H1 (cell line): Measurements from ENCODE around the gene LRPAP1. TPM values are rescaled to one million over a fixed set of nuclear protein-coding genes. Genes with fewer than 3 reads are reported as not detected.

ENCODE experiments used
- CTCF ChIA-PET: fragments of 300-600 bp; sonication (Branson Sonifier 250); formaldehyde crosslinking; loops from one replicate; lab custom pipeline; 2021; ENCODE audit not compliant: partially characterized antibody; lab: Charles Lee
- POLR2A ChIA-PET: fragments of 300-600 bp; sonication (Branson Sonifier 250); formaldehyde crosslinking; loops from one replicate; lab custom pipeline; 2021; ENCODE audit warnings: inconsistent platforms; ENCODE audit not compliant: partially characterized antibody; lab: Charles Lee
- DNase-seq, 2 experiments: peaks; one replicate each; pipeline versions ENCODE4 v3.0.0 to v3.0.0-alpha.2; 2010 to 2022; ENCODE audit warnings: low spot score in 2 of 2, low read depth in 1 of 2, mixed read lengths in 1 of 2
- FAIRE-seq: peaks from 2 replicates; lab custom pipeline; 2011; peaks lifted over from hg19 to GRCh38; lab: Jason Lieb, UNC
- H2AFZ ChIP-seq: 2 replicates; pipeline ENCODE4 v1.8.1; 2012; ENCODE audit warnings: low read length, inconsistent platforms
- H2AK5ac ChIP-seq: 2 replicates; pipeline ENCODE4 v1.6.1; 2013; ENCODE audit warnings: low read depth, low read length
- H2BK120ac ChIP-seq: replicated peaks from 2 replicates; pipeline ENCODE3; 2013; ENCODE audit warnings: low read depth, low read length, inconsistent platforms
- H2BK12ac ChIP-seq: 2 replicates; pipeline ENCODE4 v1.6.1; 2013; ENCODE audit warnings: low read depth, low read length
- H2BK15ac ChIP-seq: 2 replicates; pipeline ENCODE4 v1.6.1; 2013; ENCODE audit warnings: low read length
- H2BK20ac ChIP-seq: 2 replicates; pipeline ENCODE4 v1.6.1; 2013; ENCODE audit warnings: low read length
- H2BK5ac ChIP-seq: 2 replicates; pipeline ENCODE4 v1.6.1; 2013; ENCODE audit warnings: low read depth, low read length
- H3K14ac ChIP-seq: 2 replicates; pipeline ENCODE4 v1.6.1; 2013; ENCODE audit warnings: inconsistent platforms; ENCODE audit not compliant: insufficient read length
- H3K18ac ChIP-seq: 2 replicates; pipeline ENCODE4 v1.6.1; 2013; ENCODE audit warnings: low read length; ENCODE audit errors: extremely low read depth
- H3K23ac ChIP-seq: 2 replicates; pipeline ENCODE4 v1.6.1; 2013; ENCODE audit warnings: inconsistent platforms; ENCODE audit not compliant: insufficient read length
- H3K23me2 ChIP-seq: 2 replicates; pipeline ENCODE4 v1.6.1; 2013; ENCODE audit warnings: low read depth, low read length
- H3K27ac ChIP-seq: 2 replicates; pipeline ENCODE4 v1.6.1; 2011; ENCODE audit warnings: low read depth, low read length, inconsistent platforms
- H3K27me3 ChIP-seq, 4 experiments: replicated peaks in 1 of 4; 1 replicate in 1 of 4; 2 replicates in 3 of 4; pipeline versions ENCODE4 v1.6.1 to v1.8.1; 2011 to 2013; ENCODE audit warnings: low read length in 3 of 4, mild to moderate bottlenecking in 3 of 4, inconsistent platforms in 2 of 4, mixed read lengths in 2 of 4, moderate library complexity in 1 of 4; ENCODE audit not compliant: control insufficient read depth in 3 of 4, insufficient read depth in 3 of 4; ENCODE audit errors: extremely low read depth in 1 of 4
- H3K36me3 ChIP-seq, 4 experiments: 2 replicates each; pipeline versions ENCODE4 v1.6.1 to v1.8.1; 2011 to 2013; ENCODE audit warnings: mild to moderate bottlenecking in 4 of 4, low read length in 3 of 4, moderate library complexity in 2 of 4, control low read depth in 1 of 4, inconsistent platforms in 1 of 4; ENCODE audit not compliant: insufficient read depth in 4 of 4, control insufficient read depth in 2 of 4
- H3K4ac ChIP-seq: replicated peaks from 2 replicates; pipeline ENCODE3; 2013; ENCODE audit warnings: low read length, low read depth, mixed read lengths, inconsistent platforms; ENCODE audit not compliant: insufficient read length
- H3K4me1 ChIP-seq, 4 experiments: replicated peaks in 1 of 4; 1 replicate in 1 of 4; 2 replicates in 3 of 4; pipeline versions ENCODE4 v1.6.1 to v1.8.1; 2011 to 2013; ENCODE audit warnings: low read length in 3 of 4, inconsistent platforms in 2 of 4, mixed read lengths in 1 of 4; ENCODE audit not compliant: insufficient read depth in 4 of 4, control insufficient read depth in 3 of 4
- H3K4me2 ChIP-seq, 2 experiments: 2 replicates each; pipeline versions ENCODE4 v1.6.1 to v1.8.1; 2011 to 2013; ENCODE audit warnings: low read depth in 2 of 2, low read length in 2 of 2, control low read depth in 1 of 2, inconsistent platforms in 1 of 2, mild to moderate bottlenecking in 1 of 2; ENCODE audit not compliant: insufficient read depth in 1 of 2
- H3K4me3 ChIP-seq, 4 experiments: fragments of 200-600, 300-600 bp in 1 of 4; sonication (generic), shearing (Covaris generic), sonication (Bioruptor Twin) in 1 of 4; 2 replicates each; pipeline versions ENCODE4 v1.5.1 to v1.8.1; 2011 to 2016; ENCODE audit warnings: low read length in 4 of 4, low read depth in 3 of 4, control low read depth in 2 of 4, inconsistent platforms in 2 of 4, mild to moderate bottlenecking in 2 of 4, mixed read lengths in 1 of 4, moderate library complexity in 1 of 4; ENCODE audit not compliant: insufficient read depth in 2 of 4; ENCODE audit errors: extremely low read depth in 1 of 4
- H3K56ac ChIP-seq: replicated peaks from 2 replicates; pipeline ENCODE3; 2013; ENCODE audit warnings: low read depth, mild to moderate bottlenecking, mixed read lengths, low read length, inconsistent platforms; ENCODE audit not compliant: insufficient read length
- H3K79me1 ChIP-seq: 2 replicates; pipeline ENCODE4 v1.6.1; 2013; ENCODE audit warnings: low read depth, low read length, control low read depth
- H3K79me2 ChIP-seq, 2 experiments: 2 replicates each; pipeline versions ENCODE4 v1.6.1 to v1.8.1; 2012 to 2013; ENCODE audit warnings: low read length in 2 of 2, mild to moderate bottlenecking in 2 of 2, inconsistent platforms in 1 of 2; ENCODE audit not compliant: insufficient read depth in 2 of 2, control insufficient read depth in 1 of 2
- H3K9ac ChIP-seq, 4 experiments: replicated peaks in 1 of 4; 1 replicate in 1 of 4; 2 replicates in 3 of 4; pipeline versions ENCODE4 v1.6.1 to v1.8.1; 2011 to 2013; ENCODE audit warnings: low read depth in 3 of 4, low read length in 3 of 4, control low read depth in 2 of 4, mild to moderate bottlenecking in 2 of 4, moderate library complexity in 2 of 4, inconsistent platforms in 1 of 4; ENCODE audit errors: extremely low read depth in 1 of 4
- H3K9me3 ChIP-seq, 2 experiments: 2 replicates each; pipeline versions ENCODE4 v1.6.1 to v1.8.1; 2012 to 2013; ENCODE audit warnings: mild to moderate bottlenecking in 2 of 2, moderate library complexity in 2 of 2, control low read depth in 1 of 2, inconsistent platforms in 1 of 2, low read depth in 1 of 2, low read length in 1 of 2, mixed read lengths in 1 of 2; ENCODE audit not compliant: insufficient read depth in 2 of 2
- H4K20me1 ChIP-seq, 2 experiments: replicated peaks in 1 of 2; 2 replicates each; pipeline versions ENCODE3 to v1.8.1; 2011 to 2013; ENCODE audit warnings: inconsistent platforms in 2 of 2, low read length in 2 of 2, mild to moderate bottlenecking in 1 of 2; ENCODE audit not compliant: insufficient read depth in 2 of 2, control insufficient read depth in 1 of 2
- H4K5ac ChIP-seq: 2 replicates; pipeline ENCODE4 v1.6.1; 2013; ENCODE audit warnings: low read length, low read depth, mixed read lengths, inconsistent platforms; ENCODE audit not compliant: insufficient read length
- H4K8ac ChIP-seq: 2 replicates; pipeline ENCODE4 v1.8.0; 2013; ENCODE audit warnings: mild to moderate bottlenecking, moderate library complexity, low read length, inconsistent platforms; ENCODE audit not compliant: insufficient read depth; ENCODE audit errors: extremely low read depth
- H4K91ac ChIP-seq: replicated peaks from 2 replicates; pipeline ENCODE3; 2013; ENCODE audit warnings: low read length, mixed read lengths, inconsistent platforms; ENCODE audit not compliant: insufficient read length
- CBX8 ChIP-seq: fragments of 300-800, 300-1000 bp; sonication (generic); IDR thresholded peaks from 2 replicates; pipeline ENCODE4 v1.7.1; 2016; ENCODE audit warnings: low read depth, low read length, borderline replicate concordance
- CREB1 ChIP-seq: IDR thresholded peaks from 2 replicates; pipeline ENCODE4 v1.6.1; 2012; ENCODE audit warnings: inconsistent platforms
- EZH2 ChIP-seq: fragments of 200-600 bp; sonication (generic); IDR thresholded peaks from 2 replicates; pipeline ENCODE4 v1.7.1; 2012; ENCODE audit warnings: low read depth, mild to moderate bottlenecking, moderate library complexity, low read length, inconsistent platforms; ENCODE audit not compliant: severe bottlenecking
- GTF2F1 ChIP-seq: IDR thresholded peaks from 2 replicates; pipeline ENCODE4 v1.6.1; 2012; ENCODE audit warnings: low read depth, low read length, improper control_type of control experiment, borderline replicate concordance
- JUN ChIP-seq: IDR thresholded peaks from 2 replicates; pipeline ENCODE4 v1.6.1; 2011; ENCODE audit warnings: low read depth, mild to moderate bottlenecking, improper control_type of control experiment, low read length
- KDM4A ChIP-seq: IDR thresholded peaks from one replicate; pipeline ENCODE4 v1.7.1; 2012; ENCODE audit warnings: low read depth, mild to moderate bottlenecking, moderate library complexity, low read length, inconsistent platforms; ENCODE audit not compliant: severe bottlenecking
- RAD21 ChIP-seq, 2 experiments: IDR thresholded peaks in 1 of 2; conservative IDR thresholded peaks in 1 of 2; 2 replicates each; pipeline ENCODE4 v1.6.1; 2011; ENCODE audit warnings: low read depth in 2 of 2, low read length in 2 of 2, improper control_type of control experiment in 1 of 2, inconsistent platforms in 1 of 2, mild to moderate bottlenecking in 1 of 2, moderate library complexity in 1 of 2
- SAP30 ChIP-seq: fragments of 300-600 bp; sonication (generic); IDR thresholded peaks from 2 replicates; pipeline ENCODE4 v1.7.1; 2012; ENCODE audit warnings: low read length, moderate library complexity, mild to moderate bottlenecking, inconsistent platforms; ENCODE audit not compliant: insufficient read depth, insufficient replicate concordance
- SP1 ChIP-seq: IDR thresholded peaks from 2 replicates; pipeline ENCODE4 v1.6.1; 2011; ENCODE audit warnings: low read depth, low read length
- TAF7 ChIP-seq: optimal IDR thresholded peaks from 2 replicates; pipeline ENCODE3; 2011; ENCODE audit warnings: low read depth, mild to moderate bottlenecking, inconsistent platforms, low read length, moderate library complexity, borderline replicate concordance
- USF2 ChIP-seq: IDR thresholded peaks from 2 replicates; pipeline ENCODE4 v1.6.1; 2011; ENCODE audit warnings: low read length, improper control_type of control experiment
- WGBS, 2 experiments: shearing (Covaris generic) in 1 of 2; methylation state at CpG; one replicate each; pipeline versions ENCODE4 v1.1.6 to v1.1.7; 2013 to 2015; ENCODE audit warnings: low lambda C conversion rate in 2 of 2, mixed read lengths in 2 of 2, inconsistent platforms in 1 of 2, low coverage in 1 of 2, missing lambda C conversion rate in 1 of 2; ENCODE audit not compliant: insufficient replicate concordance in 2 of 2, insufficient coverage in 1 of 2, insufficient read length in 1 of 2; ENCODE audit errors: extremely low coverage in 1 of 2, missing lambda C conversion rate in 1 of 2; 5-methylcytosine and 5-hydroxymethylcytosine counted together
- polyA plus RNA-seq, 7 experiments: library from polyadenylated mRNA; depleted of rRNA in 3 of 7; stranded (reverse) in 5 of 7; unstranded in 2 of 7; fragments of >200 nt in 5 of 7; fragments of 200-250 nt in 2 of 7; gene quantifications; 1 replicate in 5 of 7; 2 replicates in 1 of 7; 4 replicates in 1 of 7; pipeline versions ENCODE4 v1.2.1 to v1.2.3, GENCODE V29; 2011 to 2013; ENCODE audit warnings: missing spikeins in 2 of 7, mixed read lengths in 2 of 7
- total RNA-seq: library from RNA; stranded (reverse); fragmentation: NEBNext Ultra II Directional; extraction: Animal tissue kit (Norgen Biotek cat#: 25700); gene quantifications from 2 replicates; pipeline ENCODE4 v1.2.1, GENCODE V29; 2021

LRPAP1 gene
- total and polyA plus RNA-seq, 2 of the 8 experiments (the other 6 are each of a cell fraction or from before 2014, with no cell fraction given), result 31.1 to 101 TPM

GRCh38 chr4:3488820-3489219 is 43.4 kb downstream of the LRPAP1 start:
- CTCF ChIA-PET, result no interaction called here

More at GRCh38 chr4:3488820-3489219, 43.4 kb downstream of the LRPAP1 start:
- Histone ChIP-seq H2BK12ac (no peak overlapping the region), H3K23ac (no peak overlapping the region), H2BK20ac (no peak overlapping the region), H4K20me1 (peaks cover 4 to 16% of the 10 kb centered on the region in 2 experiments), H3K4me3 (no peak overlapping the region), H3K9ac (no peak overlapping the region), H2BK120ac (no peak overlapping the region), H3K56ac (no peak overlapping the region), H2AK5ac (no peak overlapping the region), H3K18ac (no peak overlapping the region; the same call in 1 of the 2 replicates), H3K36me3 (no peaks in the 10 kb centered on the region), H3K4me2 (no peak overlapping the region), H3K23me2 (no peaks in the 10 kb centered on the region; the same call in 1 of the 2 replicates), H3K4me1 (peaks cover 0 to 30% (median 20%) of the 10 kb centered on the region in 4 experiments; a peak in 6 of 7 replicates), H3K27ac (no peak overlapping the region), H3K14ac (no peak overlapping the region), H2BK15ac (no peak overlapping the region), H4K8ac (peak overlapping the region; percentile 53; the same call in 1 of the 2 replicates), H3K9me3 (no peaks in the 10 kb centered on the region), H4K5ac (no peak overlapping the region), H3K27me3 (peaks cover 44 to 95% (median 87%) of the 10 kb centered on the region in 4 experiments), H3K79me2 (no peaks in the 10 kb centered on the region), H4K91ac (no peak overlapping the region), H3K79me1 (no peaks in the 10 kb centered on the region), H3K4ac (no peak overlapping the region), H2AFZ (no peak overlapping the region), H2BK5ac (no peak overlapping the region)
- TF ChIP-seq CBX8 (no peak), GTF2F1 (no peak), EZH2 (no peak), USF2 (no peak), RAD21 (IDR thresholded peaks at IDR 0.05 in 1 of 2, conservative IDR thresholded peaks at IDR 0.05 in 1 of 2; ENCODE audit: low read depth in 2 of 2, low read length in 2 of 2) (no peak), JUN (no peak), CREB1 (no peak), SAP30 (no peak), KDM4A (no peak), TAF7 (no peak), SP1 (no peak)
- POLR2A ChIA-PET, result no interaction called here
- FAIRE-seq (no peak), DNase-seq (no peak)
- 80% methylated on average over 8 of the region's 11 CpGs; no CpG with 5 or more reads in 1 of the 2 experiments for WGBS, 2 experiments
